Measurements from ENCODE around the gene GUCY1A2. TPM values are rescaled to one million over a fixed set of nuclear protein-coding genes. Genes with fewer than 3 reads are reported as not detected.

GUCY1A2 gene
- total RNA-seq, 4 donors from 2014 or later = 2.5 to 7.7 (median 4.4) TPM

- DNase-seq (ENCODE audit: extremely low spot score) = no peak
- 72% methylated on average over 3 of the region's 3 CpGs for WGBS
- Histone ChIP-seq H3K27me3 (no peaks in the 10 kb centered on the region), H3K4me3 (no peak overlapping the region), H3K36me3 (no peaks in the 10 kb centered on the region), H3K9me3 (no peaks in the 10 kb centered on the region), H3K27ac (replicated peaks in 1 of 4) (no peak overlapping the region), H3K4me1 (no peaks in the 10 kb centered on the region)
- intact Hi-C loops (cut with DNase I) = no loop called here
- TF ChIP-seq EP300 (IDR thresholded peaks at IDR 0.05) (no peak), POLR2A (IDR thresholded peaks at IDR 0.05; ENCODE audit: low read depth) (no peak), POLR2AphosphoS5 (IDR thresholded peaks at IDR 0.05) (no peak), CTCF (IDR thresholded peaks at IDR 0.05) (no peak)
Measured at GRCh38 chr11:106625566-106625965, 392.7 kb downstream of the GUCY1A2 start.

GRCh38 chr11:106624377-106624776, 393.9 kb downstream of the GUCY1A2 start:
- Histone ChIP-seq H3K27me3 (no peaks in the 10 kb centered on the region), H3K4me3 (no peak overlapping the region), H3K9me3 (no peaks in the 10 kb centered on the region), H3K36me3 (no peaks in the 10 kb centered on the region), H3K27ac (replicated peaks in 1 of 4) (no peak overlapping the region), H3K4me1 (no peaks in the 10 kb centered on the region)
- intact Hi-C loops (cut with DNase I) = no loop called here
- DNase-seq (ENCODE audit: extremely low spot score) = no peak
- WGBS = 65% methylated on average over 3 of the region's 3 CpGs
- TF ChIP-seq EP300 (IDR thresholded peaks at IDR 0.05) (no peak), POLR2A (IDR thresholded peaks at IDR 0.05; ENCODE audit: low read depth) (no peak), POLR2AphosphoS5 (IDR thresholded peaks at IDR 0.05) (no peak), CTCF (IDR thresholded peaks at IDR 0.05) (no peak)
